HEK293 (cell line): ENCODE data around the gene ORMDL1.

Source experiments
- TF ChIP-seq, protein P1 (sequence below): fragments of 450-650 bp; formaldehyde crosslinking; IDR thresholded peaks from 2 replicates; pipeline ENCODE4 v1.5.1; 2016; ENCODE audit warnings: missing biosample characterization, missing genetic modification characterization, borderline replicate concordance
- TF ChIP-seq, protein P2 (sequence below): fragments of 450-650 bp; formaldehyde crosslinking; IDR thresholded peaks from 2 replicates; pipeline ENCODE4 v1.5.1; 2016; ENCODE audit warnings: missing biosample characterization, missing genetic modification characterization

DNA sequence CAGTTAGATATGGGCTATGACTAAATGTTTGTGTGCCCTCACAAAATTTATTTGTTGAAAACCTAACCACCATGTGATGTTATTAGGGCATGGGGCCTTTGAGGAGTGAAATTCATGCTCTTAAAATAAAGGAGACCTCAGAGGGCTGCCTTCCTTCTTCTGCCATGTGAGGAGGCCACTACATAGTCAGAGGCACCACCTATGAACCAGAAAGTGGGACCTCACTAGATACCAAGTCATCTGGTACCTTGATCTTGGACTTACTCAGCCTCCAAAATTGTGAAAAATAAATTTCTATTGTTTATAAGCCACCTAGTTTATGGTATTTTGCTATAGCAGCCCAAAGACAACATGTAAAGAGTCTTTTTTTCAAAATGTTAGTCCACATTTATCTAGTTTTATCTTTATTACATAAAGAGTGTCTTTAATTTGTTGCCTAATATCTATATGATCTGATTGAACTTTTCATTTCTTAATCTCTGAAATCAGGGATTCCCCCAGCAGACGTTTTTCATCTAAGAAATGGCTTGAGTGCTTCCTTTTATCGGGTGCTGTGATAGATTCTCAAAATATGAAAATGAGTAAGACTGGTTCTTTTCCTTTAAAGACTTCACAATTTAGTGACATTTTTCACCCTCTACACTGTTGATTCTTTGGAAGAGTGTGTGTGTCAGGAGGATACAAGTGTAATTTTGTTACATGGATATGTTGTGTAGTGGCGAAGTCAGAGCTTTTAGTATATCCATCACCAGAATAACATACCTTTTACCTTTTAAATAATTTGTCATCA is 34.3 kb upstream of the ORMDL1 start:
- TF ChIP-seq, protein P1, sequence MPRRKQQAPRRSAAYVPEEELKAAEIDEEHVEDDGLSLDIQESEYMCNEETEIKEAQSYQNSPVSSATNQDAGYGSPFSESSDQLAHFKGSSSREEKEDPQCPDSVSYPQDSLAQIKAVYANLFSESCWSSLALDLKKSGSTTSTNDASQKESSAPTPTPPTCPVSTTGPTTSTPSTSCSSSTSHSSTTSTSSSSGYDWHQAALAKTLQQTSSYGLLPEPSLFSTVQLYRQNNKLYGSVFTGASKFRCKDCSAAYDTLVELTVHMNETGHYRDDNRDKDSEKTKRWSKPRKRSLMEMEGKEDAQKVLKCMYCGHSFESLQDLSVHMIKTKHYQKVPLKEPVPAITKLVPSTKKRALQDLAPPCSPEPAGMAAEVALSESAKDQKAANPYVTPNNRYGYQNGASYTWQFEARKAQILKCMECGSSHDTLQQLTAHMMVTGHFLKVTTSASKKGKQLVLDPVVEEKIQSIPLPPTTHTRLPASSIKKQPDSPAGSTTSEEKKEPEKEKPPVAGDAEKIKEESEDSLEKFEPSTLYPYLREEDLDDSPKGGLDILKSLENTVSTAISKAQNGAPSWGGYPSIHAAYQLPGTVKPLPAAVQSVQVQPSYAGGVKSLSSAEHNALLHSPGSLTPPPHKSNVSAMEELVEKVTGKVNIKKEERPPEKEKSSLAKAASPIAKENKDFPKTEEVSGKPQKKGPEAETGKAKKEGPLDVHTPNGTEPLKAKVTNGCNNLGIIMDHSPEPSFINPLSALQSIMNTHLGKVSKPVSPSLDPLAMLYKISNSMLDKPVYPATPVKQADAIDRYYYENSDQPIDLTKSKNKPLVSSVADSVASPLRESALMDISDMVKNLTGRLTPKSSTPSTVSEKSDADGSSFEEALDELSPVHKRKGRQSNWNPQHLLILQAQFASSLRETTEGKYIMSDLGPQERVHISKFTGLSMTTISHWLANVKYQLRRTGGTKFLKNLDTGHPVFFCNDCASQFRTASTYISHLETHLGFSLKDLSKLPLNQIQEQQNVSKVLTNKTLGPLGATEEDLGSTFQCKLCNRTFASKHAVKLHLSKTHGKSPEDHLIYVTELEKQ: no peak
- TF ChIP-seq, protein P2, sequence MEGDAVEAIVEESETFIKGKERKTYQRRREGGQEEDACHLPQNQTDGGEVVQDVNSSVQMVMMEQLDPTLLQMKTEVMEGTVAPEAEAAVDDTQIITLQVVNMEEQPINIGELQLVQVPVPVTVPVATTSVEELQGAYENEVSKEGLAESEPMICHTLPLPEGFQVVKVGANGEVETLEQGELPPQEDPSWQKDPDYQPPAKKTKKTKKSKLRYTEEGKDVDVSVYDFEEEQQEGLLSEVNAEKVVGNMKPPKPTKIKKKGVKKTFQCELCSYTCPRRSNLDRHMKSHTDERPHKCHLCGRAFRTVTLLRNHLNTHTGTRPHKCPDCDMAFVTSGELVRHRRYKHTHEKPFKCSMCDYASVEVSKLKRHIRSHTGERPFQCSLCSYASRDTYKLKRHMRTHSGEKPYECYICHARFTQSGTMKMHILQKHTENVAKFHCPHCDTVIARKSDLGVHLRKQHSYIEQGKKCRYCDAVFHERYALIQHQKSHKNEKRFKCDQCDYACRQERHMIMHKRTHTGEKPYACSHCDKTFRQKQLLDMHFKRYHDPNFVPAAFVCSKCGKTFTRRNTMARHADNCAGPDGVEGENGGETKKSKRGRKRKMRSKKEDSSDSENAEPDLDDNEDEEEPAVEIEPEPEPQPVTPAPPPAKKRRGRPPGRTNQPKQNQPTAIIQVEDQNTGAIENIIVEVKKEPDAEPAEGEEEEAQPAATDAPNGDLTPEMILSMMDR (tag by site-specific recombination): no peak
